ENCODE data around the gene MNAT1. TPM values are rescaled to one million over a fixed set of nuclear protein-coding genes. Genes with fewer than 3 reads are reported as not detected.

MNAT1 gene
- total RNA-seq = 63.0 and 72.8 TPM in 2 replicates

DNA sequence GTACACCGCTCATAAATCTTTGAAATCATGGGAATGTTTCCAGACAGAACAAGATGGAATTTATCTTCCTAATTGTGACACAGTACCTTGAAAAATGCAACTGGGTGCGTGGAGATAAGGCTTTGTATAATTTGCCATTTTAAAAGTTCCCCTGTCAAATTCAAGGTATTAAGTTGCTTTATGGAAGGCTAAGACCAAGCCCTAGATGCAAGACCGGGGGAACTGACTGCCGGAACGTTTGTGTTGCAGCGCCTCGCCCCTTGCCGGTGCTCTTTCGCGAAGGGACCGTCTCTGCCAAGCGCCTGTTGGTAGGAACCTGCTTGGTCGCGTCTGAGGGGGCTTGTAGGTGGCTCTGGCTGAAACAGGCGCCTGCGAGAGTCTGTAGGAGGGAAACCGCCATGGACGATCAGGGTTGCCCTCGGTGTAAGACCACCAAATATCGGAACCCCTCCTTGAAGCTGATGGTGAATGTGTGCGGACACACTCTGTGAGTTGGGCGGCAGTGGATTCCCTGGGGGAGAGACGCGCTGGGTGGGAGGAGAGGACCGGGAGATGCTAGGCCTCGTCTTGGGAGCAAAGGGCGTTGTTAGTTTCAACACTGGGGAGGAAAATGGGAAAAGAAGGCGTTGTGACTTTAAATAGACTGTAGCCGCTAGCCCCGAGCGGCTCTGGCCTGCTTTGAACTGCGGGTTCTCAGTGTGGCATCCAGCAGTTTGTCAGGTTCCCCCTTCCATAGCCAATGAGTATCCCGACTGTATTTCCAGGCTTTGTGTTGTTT lies at the start of gene MNAT1:
MNAT1 (plus strand) TSS at position 297 of the 778 bp plus-strand sequence; CDS start at position 399, 102 bp downstream.

GRCh38 chr14:60723907-60724618 lies 10.5 kb upstream of the MNAT1 start, which contains the start of gene SIX4:
Gene SIX4 (minus strand): TSS chr14:60724351. CDS start chr14:60724074, 277 bp downstream.

DNA sequence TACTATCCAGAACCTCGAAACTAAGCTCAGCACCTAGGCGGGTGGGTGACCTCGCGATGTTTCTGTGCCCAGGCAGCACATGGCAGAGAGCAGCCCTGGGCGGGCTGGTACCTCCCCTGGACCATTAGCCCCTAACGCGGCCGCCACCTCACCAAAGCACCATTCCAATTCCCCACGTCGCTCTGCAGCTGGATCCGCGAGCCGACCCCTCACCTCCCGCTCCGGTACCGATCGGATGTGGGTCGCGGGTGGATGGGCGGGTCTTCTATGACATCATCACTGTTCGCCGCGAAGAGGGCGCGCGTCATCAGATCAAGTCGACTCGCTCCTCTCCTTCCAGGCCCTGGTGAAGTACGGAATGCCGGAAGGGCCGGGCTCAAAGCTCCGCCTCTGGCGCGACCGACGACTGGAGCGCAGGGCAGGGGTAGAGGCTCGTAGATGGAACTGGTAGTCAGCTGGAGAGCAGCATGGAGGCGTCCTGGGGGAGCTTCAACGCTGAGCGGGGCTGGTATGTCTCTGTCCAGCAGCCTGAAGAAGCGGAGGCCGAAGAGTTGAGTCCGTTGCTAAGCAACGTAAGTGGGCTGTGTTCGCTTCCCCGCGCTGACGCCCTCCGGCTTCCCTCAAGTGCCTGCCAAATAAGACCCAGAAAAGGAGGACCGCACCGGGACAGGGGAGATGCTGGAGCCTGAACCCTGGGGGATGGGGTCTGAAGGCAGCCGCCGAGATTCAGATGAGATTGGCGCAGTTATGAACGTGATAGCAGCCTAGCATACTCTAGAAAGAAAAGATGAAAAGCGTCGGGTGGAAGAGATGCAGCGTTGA lies 246.5 kb downstream of the MNAT1 start, which contains the start of the genes SLC38A6 and TRMT5:
SLC38A6 (plus strand) TSS at position 435 of the 822 bp plus-strand sequence; CDS start at position 468, 33 bp downstream.
TRMT5 (minus strand) TSS at position 269 of the 822 bp plus-strand sequence; CDS start at position 163, 106 bp downstream.

Other genes starting within 250 kb of the MNAT1 start
- gene C14orf39, start 248.7 kb upstream of the MNAT1 start, total RNA-seq = 0.68 and 1.1 TPM in 2 replicates
- gene SIX6, start 225.6 kb upstream of the MNAT1 start, total RNA-seq = not detected in 2 replicates
- gene SIX1, start 85.3 kb upstream of the MNAT1 start, total RNA-seq = 6.2 and 11.2 TPM in 2 replicates
- 7.9 and 11.5 TPM in 2 replicates for gene SIX4, start 10.4 kb upstream of the MNAT1 start, total RNA-seq
- gene TRMT5, start 246.3 kb downstream of the MNAT1 start, total RNA-seq = 17.8 and 27.5 TPM in 2 replicates
- 11.3 and 24.3 TPM in 2 replicates for gene SLC38A6, start 246.5 kb downstream of the MNAT1 start, total RNA-seq